Globus pallidus (tissue), 1 donor: ENCODE data around the gene ARID4A.
"Not testable (repeated sequence)": the region's sequence is repeated elsewhere in the genome, so short reads cannot be mapped to it uniquely, and the experiment has no call there.

ENCODE experiments used
- DNase-seq: peaks from one replicate; pipeline ENCODE4 v3.0.0-alpha.2; 2015; ENCODE audit warnings: low spot score

Gene ARID4A

GRCh38 chr14:58298477-58299400 lies at the start of gene ARID4A:
Gene ARID4A (plus strand): TSS chr14:58298555. CDS start chr14:58299855, 1,300 bp downstream.
- peak; percentile 50 for DNase-seq

DNA sequence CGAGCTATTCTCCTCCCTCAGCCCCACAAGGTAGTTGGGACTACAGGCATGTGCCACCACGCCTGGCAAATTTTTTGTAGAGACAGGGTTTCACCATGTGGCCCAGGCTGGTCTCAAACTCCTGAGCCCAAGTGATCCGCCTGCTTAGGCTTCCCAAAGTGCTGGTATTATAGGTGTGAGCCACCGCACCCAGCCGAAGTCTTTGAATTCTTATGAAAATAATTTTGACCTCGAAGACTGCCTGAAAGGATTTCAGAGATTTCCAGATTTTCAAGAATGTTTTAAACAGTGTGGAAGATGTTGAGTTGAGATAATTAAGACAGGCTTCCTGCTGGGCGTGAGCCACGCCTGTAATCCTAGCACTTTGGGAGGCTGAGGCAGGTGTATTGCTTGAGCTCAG lies 48.7 kb upstream of the ARID4A start:
- DNase-seq = no peak

GRCh38 chr14:58258156-58258555 lies 40.2 kb upstream of the ARID4A start:
- DNase-seq = no peak

DNA sequence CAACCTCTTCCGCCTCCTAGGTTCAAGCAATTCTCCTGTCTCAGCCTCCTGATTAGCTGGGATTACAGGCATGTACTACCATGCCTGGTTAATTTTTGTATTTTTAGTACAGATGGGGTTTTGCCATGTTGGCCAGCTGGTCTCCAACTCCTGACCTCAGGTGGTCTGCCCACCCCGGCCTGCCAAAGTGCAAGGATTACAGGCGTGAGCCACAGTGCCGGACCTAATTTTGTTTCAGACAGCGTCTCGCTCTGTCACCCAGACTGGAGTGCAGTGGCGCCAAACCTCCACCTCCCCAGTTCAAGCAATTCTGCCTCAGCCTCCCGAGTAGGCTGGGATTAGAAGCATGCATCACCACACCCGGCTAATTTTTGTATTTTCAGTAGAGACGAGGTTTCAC lies 36.4 kb upstream of the ARID4A start:
- DNase-seq = not testable (repeated sequence)

- DNase-seq = no peak
Measured at GRCh38 chr14:58265401-58265800, 33.0 kb upstream of the ARID4A start.

DNA sequence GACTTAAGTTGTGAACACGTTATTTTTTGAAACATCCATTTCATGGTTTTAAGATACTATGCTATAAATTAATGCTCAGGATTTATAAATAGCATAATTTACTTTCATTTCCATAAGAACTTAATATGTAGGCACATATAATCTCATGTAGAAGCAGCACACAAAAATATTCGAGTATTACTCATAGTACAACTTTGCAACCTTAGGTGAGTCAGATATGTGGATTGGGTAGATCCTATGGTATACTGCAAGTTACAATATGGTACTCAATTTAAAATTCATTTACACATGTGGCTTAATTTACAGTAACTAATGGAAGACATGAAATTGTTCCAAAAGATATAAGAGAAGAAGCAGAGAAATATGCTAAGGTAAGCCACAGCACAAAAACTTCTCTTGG lies 27.7 kb upstream of the ARID4A start:
- no peak for DNase-seq

- DNase-seq = no peak
Measured at GRCh38 chr14:58272588-58273372, 25.6 kb upstream of the ARID4A start.

GRCh38 chr14:58274881-58275280 lies 23.5 kb upstream of the ARID4A start:
- no peak for DNase-seq

DNA sequence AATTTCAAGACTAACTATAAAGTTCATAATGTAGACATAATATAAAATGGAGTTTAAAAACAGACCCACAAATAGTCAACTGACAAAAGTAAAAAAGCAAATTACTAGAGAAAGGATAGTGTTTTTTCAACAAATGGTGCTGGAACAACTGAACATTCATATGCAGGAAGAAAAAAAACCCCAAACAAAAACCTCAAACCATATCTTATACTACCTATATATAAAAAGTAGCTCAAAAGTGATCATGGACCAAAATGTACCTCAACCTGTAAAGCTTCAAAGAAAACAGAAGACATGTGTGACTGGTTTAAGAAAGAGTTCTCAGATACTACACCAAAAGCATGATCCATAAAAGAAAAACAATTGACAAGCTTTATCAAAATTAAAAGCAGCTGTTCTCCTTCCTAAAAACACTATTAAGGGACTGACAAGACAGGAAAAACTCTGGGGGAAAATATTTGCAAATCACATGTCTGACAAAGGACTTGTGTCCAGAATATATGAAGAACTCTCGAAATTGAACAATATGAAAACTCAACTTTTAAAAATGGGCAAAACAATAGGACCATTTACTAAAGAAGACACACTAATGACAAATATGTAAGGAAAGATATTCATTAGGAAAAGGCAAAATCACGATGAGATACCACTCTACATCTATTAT lies 22.7 kb upstream of the ARID4A start:
- DNase-seq = no peak

GRCh38 chr14:58276208-58276607 lies 22.1 kb upstream of the ARID4A start:
- DNase-seq = no peak

DNA sequence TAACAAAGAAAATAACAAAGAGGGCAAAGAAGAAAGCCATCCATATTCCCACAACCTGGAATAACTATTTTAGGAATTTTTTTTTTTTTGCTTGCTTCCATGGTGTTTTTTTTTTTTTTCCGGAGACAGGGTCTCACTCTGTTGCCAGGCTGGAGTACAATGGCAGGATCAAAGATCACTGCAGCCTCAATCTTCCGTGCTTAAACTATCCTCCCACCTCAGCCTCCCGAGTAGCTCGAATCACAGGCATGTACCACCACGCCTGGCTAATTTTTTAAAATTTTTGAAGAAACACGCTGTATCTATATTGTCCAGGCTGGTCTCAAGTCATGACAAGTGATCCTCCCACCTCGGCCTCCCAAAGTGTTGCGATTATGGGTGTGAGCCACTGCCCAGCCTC lies 20.2 kb upstream of the ARID4A start:
- no peak for DNase-seq

- peak; percentile 62 for DNase-seq
Measured at GRCh38 chr14:58280954-58281787, 17.2 kb upstream of the ARID4A start.

DNA sequence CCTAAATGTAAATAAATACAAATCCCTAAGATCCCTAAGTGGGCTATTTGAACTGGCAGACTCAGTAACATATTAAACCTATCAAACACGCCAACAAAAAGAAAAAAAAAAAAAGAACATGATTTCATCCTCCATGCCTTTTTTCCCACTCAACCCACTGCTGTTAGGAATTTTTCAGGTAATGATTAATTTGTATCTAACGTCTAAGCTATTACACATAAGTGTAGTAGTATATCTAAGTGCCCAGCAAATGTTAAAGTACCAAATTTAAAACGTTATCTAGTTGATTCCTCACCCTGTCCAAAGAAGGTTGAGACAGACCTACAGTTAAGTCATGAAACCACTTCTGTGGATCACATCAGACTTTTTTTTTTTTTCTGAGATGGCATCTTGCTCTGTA lies 16.4 kb upstream of the ARID4A start:
- DNase-seq = no peak

GRCh38 chr14:58282925-58283593 lies 15.3 kb upstream of the ARID4A start:
- no peak for DNase-seq

- no peak for DNase-seq
Measured at GRCh38 chr14:58283730-58284129, 14.6 kb upstream of the ARID4A start.

GRCh38 chr14:58285132-58285531 lies 13.2 kb upstream of the ARID4A start:
- no peak for DNase-seq

DNA sequence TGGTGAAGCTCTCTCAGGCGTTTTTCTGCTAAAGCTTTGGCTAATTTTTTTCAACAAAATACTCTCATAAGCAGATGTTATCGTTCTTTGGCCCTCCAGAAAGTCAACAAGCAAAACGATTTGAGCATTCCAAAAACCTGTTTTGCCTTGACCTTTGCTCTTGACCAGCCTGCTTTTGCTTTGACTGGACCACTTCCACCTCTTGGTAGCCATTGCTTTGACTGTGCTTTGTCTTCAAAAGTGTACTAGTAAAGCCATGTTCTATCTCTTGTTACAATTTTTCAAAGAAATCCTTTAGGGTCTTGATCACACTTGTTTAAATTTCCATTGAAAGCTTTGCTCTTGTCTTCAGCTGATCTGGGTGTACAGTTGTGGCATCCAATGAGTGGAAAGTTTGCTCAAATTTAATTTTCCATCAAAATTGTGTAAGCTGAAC lies 10.7 kb upstream of the ARID4A start:
- no peak for DNase-seq

GRCh38 chr14:58288106-58288792 lies 10.1 kb upstream of the ARID4A start:
- DNase-seq = no peak

GRCh38 chr14:58291646-58292045 lies 6.7 kb upstream of the ARID4A start:
- no peak for DNase-seq

DNA sequence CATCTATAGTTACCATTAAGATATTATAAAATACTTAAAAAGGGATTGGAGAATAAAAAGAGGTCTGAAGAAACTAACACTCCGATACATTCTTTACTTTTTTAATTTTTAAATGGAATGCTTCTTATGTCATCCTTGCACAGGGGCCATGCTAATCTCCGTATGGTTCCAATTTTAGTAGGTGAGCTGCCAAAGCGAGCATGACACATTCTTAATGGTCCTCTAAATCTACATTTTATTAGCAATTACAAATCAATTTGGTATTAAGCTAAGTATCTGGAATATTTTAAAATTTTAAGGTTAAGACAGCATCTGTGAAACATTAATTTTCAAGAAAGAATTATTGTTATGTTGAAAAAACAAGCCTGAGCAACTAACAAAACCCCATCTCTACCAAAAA lies 6.2 kb upstream of the ARID4A start:
- DNase-seq = no peak
